Panc1 (cell line): ENCODE data around the gene FAR1. TPM values are rescaled to one million over a fixed set of nuclear protein-coding genes. Genes with fewer than 3 reads are reported as not detected.

Source experiments
- ATAC-seq: fragments of 200-7000 bp; cut with Tn5 transposase; 2 replicates; pipeline ENCODE4 v1.9.1; 2020; ENCODE audit warnings: mild to moderate bottlenecking, moderate library complexity
- BruUV-seq: library from RNA; stranded (reverse); fragments of 400-500 nt; replicated peaks from 2 replicates; lab custom pipeline; 2021; lab: Mats Ljungman, UMichigan
- CTCF ChIA-PET: fragments of 300-600 bp; sonication (Branson Sonifier 250); formaldehyde crosslinking; loops from one replicate; lab custom pipeline; 2022; ENCODE audit warnings: antibody characterized with exemption; lab: Charles Lee
- POLR2A ChIA-PET: fragments of 300-600 bp; sonication (Branson Sonifier 250); formaldehyde crosslinking; loops from one replicate; lab custom pipeline; 2022; ENCODE audit warnings: antibody characterized with exemption; lab: Charles Lee
- DNase-seq: peaks from one replicate; pipeline ENCODE4 v3.0.0-alpha.2; 2010; ENCODE audit warnings: low read depth, low spot score
- H3K27ac ChIP-seq: 2 replicates; pipeline ENCODE4 v1.5.1; 2011; ENCODE audit warnings: mild to moderate bottlenecking, low read length, inconsistent platforms
- H3K27me3 ChIP-seq: fragments of 200-500 bp; sonication (Bioruptor generic); 2 replicates; pipeline ENCODE4 v1.6.0; 2014; ENCODE audit warnings: low read length, inconsistent platforms; ENCODE audit not compliant: control insufficient read depth, insufficient read depth
- H3K36me3 ChIP-seq: fragments of 200-500 bp; sonication (Bioruptor generic); 2 replicates; pipeline ENCODE4 v1.5.1; 2014; ENCODE audit warnings: inconsistent platforms, mild to moderate bottlenecking, low read length, moderate library complexity; ENCODE audit not compliant: control insufficient read depth, insufficient read depth
- H3K4me1 ChIP-seq: 2 replicates; pipeline ENCODE4 v1.5.1; 2011; ENCODE audit warnings: inconsistent platforms, mild to moderate bottlenecking, low read length, moderate library complexity; ENCODE audit not compliant: control insufficient read depth, insufficient read depth
- H3K4me3 ChIP-seq, 2 experiments: 2 replicates each; pipeline ENCODE4 v1.5.1; 2011 to 2012; ENCODE audit warnings: low read depth in 2 of 2, low read length in 2 of 2, mild to moderate bottlenecking in 2 of 2, inconsistent platforms in 1 of 2, moderate library complexity in 1 of 2
- H3K9me3 ChIP-seq: fragments of 200-500 bp; sonication (Bioruptor generic); 2 replicates; pipeline ENCODE4 v1.5.1; 2014; ENCODE audit warnings: low read depth, mild to moderate bottlenecking, inconsistent platforms, low read length, moderate library complexity; ENCODE audit not compliant: control insufficient read depth, insufficient read depth
- CTCF ChIP-seq: fragments of 450-650 bp; IDR thresholded peaks from 2 replicates; pipeline ENCODE4 v1.5.1; 2017; ENCODE audit warnings: mild to moderate bottlenecking
- POLR2AphosphoS5 ChIP-seq: IDR thresholded peaks from 2 replicates; pipeline ENCODE4 v1.6.1; 2012; ENCODE audit warnings: mild to moderate bottlenecking, low read depth, low read length, moderate library complexity
- REST ChIP-seq, 2 experiments: IDR thresholded peaks; 2 replicates each; pipeline ENCODE4 v1.6.1; 2011 to 2012; ENCODE audit warnings: low read depth in 2 of 2, control low read depth in 1 of 2, low read length in 1 of 2, mild to moderate bottlenecking in 1 of 2, moderate library complexity in 1 of 2; ENCODE audit not compliant: insufficient read depth in 1 of 2
- SIN3A ChIP-seq: IDR thresholded peaks from 2 replicates; pipeline ENCODE4 v1.6.1; 2012; ENCODE audit warnings: low read depth, mild to moderate bottlenecking, low read length, moderate library complexity, borderline replicate concordance; ENCODE audit not compliant: insufficient read depth
- TCF7L2 ChIP-seq: IDR thresholded peaks from 2 replicates; pipeline ENCODE4 v1.6.1; 2011; ENCODE audit warnings: mild to moderate bottlenecking, low read depth, low read length, inconsistent platforms
- in situ Hi-C: cut with HindIII; loops from 2 replicates; pipeline ENCODE4 v1.10.0; 2016; ENCODE audit warnings: low sequenced_read_pairs, low pct_unique_long_range_greater_than_20kb
- intact Hi-C: fragments of 100-400 bp; cut with micrococcal nuclease; formaldehyde crosslinking; loops from one replicate; pipeline ENCODE4 v1.10.0; 2022; ENCODE audit not compliant: unreplicated experiment
- total RNA-seq: library from RNA; stranded (reverse); gene quantifications from one replicate; pipeline ENCODE4 v1.2.1, GENCODE V29; 2021; ENCODE audit not compliant: unreplicated experiment

The FAR1 gene
- total RNA-seq, 1 experiment from 2014 or later: 60.4 TPM

GRCh38 chr11:13637125-13638069 lies 31.1 kb upstream of the FAR1 start:
- Histone ChIP-seq H3K9me3 (no peaks in the 10 kb centered on the region), H3K4me1 (no peaks in the 10 kb centered on the region), H3K4me3 (no peak overlapping the region), H3K36me3 (no peaks in the 10 kb centered on the region), H3K27me3 (peaks cover 10% of the 10 kb centered on the region), H3K27ac (no peak overlapping the region)
- POLR2A ChIA-PET: no interaction called here
- CTCF ChIA-PET: no interaction called here
- BruUV-seq: no TSS peak
- DNase-seq: no peak
- no peak for ATAC-seq
- in situ Hi-C loops (no loop called here), intact Hi-C loops (no loop called here)
- no peak for TF ChIP-seq TCF7L2
- no peak for TF ChIP-seq SIN3A

- no peaks in the 10 kb centered on the region for H3K9me3 ChIP-seq
- CTCF ChIA-PET: no interaction called here
- ATAC-seq (no peak), DNase-seq (no peak)
- in situ Hi-C loops: no loop called here
- no peak overlapping the region for H3K27ac ChIP-seq
- no peak overlapping the region for H3K4me3 ChIP-seq
- no peaks in the 10 kb centered on the region for H3K4me1 ChIP-seq
- BruUV-seq: no TSS peak
- TF ChIP-seq CTCF (no peak), SIN3A (no peak), POLR2AphosphoS5 (no peak), TCF7L2 (no peak), REST (IDR thresholded peaks at IDR 0.05; ENCODE audit: insufficient read depth in 1 of 2, low read depth in 2 of 2, low read length in 1 of 2) (no peak)
- H3K27me3 ChIP-seq: peaks cover 14% of the 10 kb centered on the region
- no peaks in the 10 kb centered on the region for H3K36me3 ChIP-seq
- POLR2A ChIA-PET: no interaction called here
- intact Hi-C loops: no loop called here
Observed at GRCh38 chr11:13638422-13638821, 30.0 kb upstream of the FAR1 start.
